Panc1 (cell line): Measurements from ENCODE around the gene ISM1. TPM values are rescaled to one million over a fixed set of nuclear protein-coding genes. Genes with fewer than 3 reads are reported as not detected.

Source experiments
- ATAC-seq: fragments of 200-7000 bp; cut with Tn5 transposase; 2 replicates; pipeline ENCODE4 v1.9.1; 2020; ENCODE audit warnings: mild to moderate bottlenecking, moderate library complexity
- BruUV-seq: library from RNA; stranded (reverse); fragments of 400-500 nt; replicated peaks from 2 replicates; lab custom pipeline; 2021; lab: Mats Ljungman, UMichigan
- CTCF ChIA-PET: fragments of 300-600 bp; sonication (Branson Sonifier 250); formaldehyde crosslinking; loops from one replicate; lab custom pipeline; 2022; ENCODE audit warnings: antibody characterized with exemption; lab: Charles Lee
- POLR2A ChIA-PET: fragments of 300-600 bp; sonication (Branson Sonifier 250); formaldehyde crosslinking; loops from one replicate; lab custom pipeline; 2022; ENCODE audit warnings: antibody characterized with exemption; lab: Charles Lee
- DNase-seq: peaks from one replicate; pipeline ENCODE4 v3.0.0-alpha.2; 2010; ENCODE audit warnings: low read depth, low spot score
- H3K27ac ChIP-seq: 2 replicates; pipeline ENCODE4 v1.5.1; 2011; ENCODE audit warnings: mild to moderate bottlenecking, low read length, inconsistent platforms
- H3K27me3 ChIP-seq: fragments of 200-500 bp; sonication (Bioruptor generic); 2 replicates; pipeline ENCODE4 v1.6.0; 2014; ENCODE audit warnings: low read length, inconsistent platforms; ENCODE audit not compliant: control insufficient read depth, insufficient read depth
- H3K36me3 ChIP-seq: fragments of 200-500 bp; sonication (Bioruptor generic); 2 replicates; pipeline ENCODE4 v1.5.1; 2014; ENCODE audit warnings: inconsistent platforms, mild to moderate bottlenecking, low read length, moderate library complexity; ENCODE audit not compliant: control insufficient read depth, insufficient read depth
- H3K4me1 ChIP-seq: 2 replicates; pipeline ENCODE4 v1.5.1; 2011; ENCODE audit warnings: inconsistent platforms, mild to moderate bottlenecking, low read length, moderate library complexity; ENCODE audit not compliant: control insufficient read depth, insufficient read depth
- H3K4me3 ChIP-seq, 2 experiments: 2 replicates each; pipeline ENCODE4 v1.5.1; 2011 to 2012; ENCODE audit warnings: low read depth in 2 of 2, low read length in 2 of 2, mild to moderate bottlenecking in 2 of 2, inconsistent platforms in 1 of 2, moderate library complexity in 1 of 2
- H3K9me3 ChIP-seq: fragments of 200-500 bp; sonication (Bioruptor generic); 2 replicates; pipeline ENCODE4 v1.5.1; 2014; ENCODE audit warnings: low read depth, mild to moderate bottlenecking, inconsistent platforms, low read length, moderate library complexity; ENCODE audit not compliant: control insufficient read depth, insufficient read depth
- POLR2AphosphoS5 ChIP-seq: IDR thresholded peaks from 2 replicates; pipeline ENCODE4 v1.6.1; 2012; ENCODE audit warnings: mild to moderate bottlenecking, low read depth, low read length, moderate library complexity
- REST ChIP-seq, 2 experiments: IDR thresholded peaks; 2 replicates each; pipeline ENCODE4 v1.6.1; 2011 to 2012; ENCODE audit warnings: low read depth in 2 of 2, control low read depth in 1 of 2, low read length in 1 of 2, mild to moderate bottlenecking in 1 of 2, moderate library complexity in 1 of 2; ENCODE audit not compliant: insufficient read depth in 1 of 2
- SIN3A ChIP-seq: IDR thresholded peaks from 2 replicates; pipeline ENCODE4 v1.6.1; 2012; ENCODE audit warnings: low read depth, mild to moderate bottlenecking, low read length, moderate library complexity, borderline replicate concordance; ENCODE audit not compliant: insufficient read depth
- TCF7L2 ChIP-seq: IDR thresholded peaks from 2 replicates; pipeline ENCODE4 v1.6.1; 2011; ENCODE audit warnings: mild to moderate bottlenecking, low read depth, low read length, inconsistent platforms
- in situ Hi-C: cut with HindIII; loops from 2 replicates; pipeline ENCODE4 v1.10.0; 2016; ENCODE audit warnings: low sequenced_read_pairs, low pct_unique_long_range_greater_than_20kb
- intact Hi-C: fragments of 100-400 bp; cut with micrococcal nuclease; formaldehyde crosslinking; loops from one replicate; pipeline ENCODE4 v1.10.0; 2022; ENCODE audit not compliant: unreplicated experiment
- total RNA-seq: library from RNA; stranded (reverse); gene quantifications from one replicate; pipeline ENCODE4 v1.2.1, GENCODE V29; 2021; ENCODE audit not compliant: unreplicated experiment
- TF ChIP-seq, protein P1 (sequence below): fragments of 450-650 bp; IDR thresholded peaks from 2 replicates; pipeline ENCODE4 v1.5.1; 2017; ENCODE audit warnings: mild to moderate bottlenecking

The ISM1 gene
- total RNA-seq, 1 experiment from 2014 or later, result not detected

- Histone ChIP-seq H3K9me3 (no peaks in the 10 kb centered on the region), H3K4me1 (no peaks in the 10 kb centered on the region), H3K27ac (no peak overlapping the region), H3K4me3 (no peak overlapping the region), H3K27me3 (0 out of 2 replicates have a peak, but pooled peaks cover 2% of the 10 kb centered on the region), H3K36me3 (no peaks in the 10 kb centered on the region)
- ChIA-PET CTCF (no interaction called here), POLR2A (no interaction called here)
- intact Hi-C loops, result no loop called here
- ATAC-seq (no peak), DNase-seq (no peak)
- TF ChIP-seq TCF7L2 (no peak), SIN3A (no peak), POLR2AphosphoS5 (no peak), REST (IDR thresholded peaks at IDR 0.05; ENCODE audit: insufficient read depth in 1 of 2, low read depth in 2 of 2, low read length in 1 of 2) (no peak)
- TF ChIP-seq, protein P1, sequence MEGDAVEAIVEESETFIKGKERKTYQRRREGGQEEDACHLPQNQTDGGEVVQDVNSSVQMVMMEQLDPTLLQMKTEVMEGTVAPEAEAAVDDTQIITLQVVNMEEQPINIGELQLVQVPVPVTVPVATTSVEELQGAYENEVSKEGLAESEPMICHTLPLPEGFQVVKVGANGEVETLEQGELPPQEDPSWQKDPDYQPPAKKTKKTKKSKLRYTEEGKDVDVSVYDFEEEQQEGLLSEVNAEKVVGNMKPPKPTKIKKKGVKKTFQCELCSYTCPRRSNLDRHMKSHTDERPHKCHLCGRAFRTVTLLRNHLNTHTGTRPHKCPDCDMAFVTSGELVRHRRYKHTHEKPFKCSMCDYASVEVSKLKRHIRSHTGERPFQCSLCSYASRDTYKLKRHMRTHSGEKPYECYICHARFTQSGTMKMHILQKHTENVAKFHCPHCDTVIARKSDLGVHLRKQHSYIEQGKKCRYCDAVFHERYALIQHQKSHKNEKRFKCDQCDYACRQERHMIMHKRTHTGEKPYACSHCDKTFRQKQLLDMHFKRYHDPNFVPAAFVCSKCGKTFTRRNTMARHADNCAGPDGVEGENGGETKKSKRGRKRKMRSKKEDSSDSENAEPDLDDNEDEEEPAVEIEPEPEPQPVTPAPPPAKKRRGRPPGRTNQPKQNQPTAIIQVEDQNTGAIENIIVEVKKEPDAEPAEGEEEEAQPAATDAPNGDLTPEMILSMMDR, result no peak
- in situ Hi-C loops, result no loop called here
- BruUV-seq, result no TSS peak
Measured at GRCh38 chr20:13292201-13292885, 71.3 kb downstream of the ISM1 start.

- no peak for ATAC-seq
- POLR2A ChIA-PET, result no interaction called here
Measured at GRCh38 chr20:13294522-13294921, 73.4 kb downstream of the ISM1 start.

More at GRCh38 chr20:13294522-13294921, 73.4 kb downstream of the ISM1 start:
- Histone ChIP-seq H3K4me3 (no peak overlapping the region), H3K27ac (no peak overlapping the region), H3K36me3 (no peaks in the 10 kb centered on the region), H3K27me3 (0 out of 2 replicates have a peak, but pooled peaks cover 2% of the 10 kb centered on the region), H3K4me1 (no peaks in the 10 kb centered on the region), H3K9me3 (no peaks in the 10 kb centered on the region)
- CTCF ChIA-PET, result no interaction called here
- no peak for TF ChIP-seq TCF7L2
- TF ChIP-seq REST (IDR thresholded peaks at IDR 0.05; ENCODE audit: insufficient read depth in 1 of 2, low read depth in 2 of 2, low read length in 1 of 2), result no peak
- no peak for TF ChIP-seq SIN3A
- TF ChIP-seq, protein P1, result no peak
- no peak for TF ChIP-seq POLR2AphosphoS5
- in situ Hi-C loops, result no loop called here
- no TSS peak for BruUV-seq
- intact Hi-C loops, result no loop called here
- no peak for DNase-seq
